GM19239 (cell line): ENCODE results near the gene PSAP.

Experiments
- DNase-seq: peaks from one replicate; pipeline ENCODE4 v3.0.0; 2011; ENCODE audit warnings: low spot score; ENCODE audit not compliant: insufficient read length
- FAIRE-seq: peaks from 2 replicates; lab custom pipeline; 2011; peaks lifted over from hg19 to GRCh38; lab: Jason Lieb, UNC

Gene PSAP

DNA sequence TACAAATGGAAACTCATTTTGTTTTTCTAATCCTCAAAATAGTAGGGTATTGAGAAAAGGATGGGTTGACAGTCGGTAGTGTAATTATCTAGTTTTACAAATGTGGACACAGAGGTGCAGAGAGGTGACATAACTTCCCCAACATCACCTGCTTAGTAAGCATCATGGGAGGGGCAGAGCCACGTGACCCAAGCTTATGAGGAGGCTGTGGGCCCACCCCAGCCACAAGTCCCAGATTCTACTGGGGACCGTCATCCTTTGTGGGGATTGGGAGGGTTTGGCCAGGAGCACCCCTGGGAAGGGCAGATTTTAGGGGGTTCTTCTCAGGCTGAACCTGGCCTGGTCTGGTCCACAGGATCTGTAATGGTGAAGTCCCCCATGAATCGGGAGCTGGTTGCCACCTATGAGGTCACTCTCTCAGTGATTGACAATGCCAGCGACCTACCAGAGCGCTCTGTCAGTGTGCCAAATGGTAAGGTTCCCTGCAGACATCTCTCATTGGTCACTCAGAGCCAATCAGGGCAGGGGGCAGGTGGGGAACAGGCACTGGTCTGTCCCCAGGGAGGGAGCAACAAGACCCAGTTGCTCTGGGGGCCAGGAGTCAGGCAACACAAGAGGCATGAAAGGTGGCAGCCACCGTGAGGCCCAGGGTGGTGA is 54.2 kb downstream of the PSAP start:
- DNase-seq (no peak), FAIRE-seq (no peak)

DNA sequence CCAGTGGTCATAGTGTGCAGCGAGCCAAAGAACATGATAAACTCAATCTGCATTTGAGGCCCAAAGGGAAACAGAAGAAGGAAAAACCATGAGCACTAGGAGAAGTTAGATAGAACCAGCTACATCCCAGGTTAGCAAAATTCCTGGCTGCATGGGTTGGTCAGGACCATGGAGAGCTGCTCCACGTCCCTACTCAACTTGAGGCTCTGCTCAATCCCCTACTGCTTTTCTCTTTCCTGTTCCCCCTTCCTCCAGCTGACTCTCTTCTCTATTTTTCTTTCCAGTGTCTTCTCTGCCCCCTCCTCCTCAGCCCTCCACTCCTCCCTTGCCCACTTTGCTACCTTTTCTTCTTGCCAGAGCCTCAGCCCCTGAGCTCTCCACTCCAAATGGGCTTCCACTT is 55.8 kb downstream of the PSAP start:
- DNase-seq, result no peak
- FAIRE-seq, result no peak

DNA sequence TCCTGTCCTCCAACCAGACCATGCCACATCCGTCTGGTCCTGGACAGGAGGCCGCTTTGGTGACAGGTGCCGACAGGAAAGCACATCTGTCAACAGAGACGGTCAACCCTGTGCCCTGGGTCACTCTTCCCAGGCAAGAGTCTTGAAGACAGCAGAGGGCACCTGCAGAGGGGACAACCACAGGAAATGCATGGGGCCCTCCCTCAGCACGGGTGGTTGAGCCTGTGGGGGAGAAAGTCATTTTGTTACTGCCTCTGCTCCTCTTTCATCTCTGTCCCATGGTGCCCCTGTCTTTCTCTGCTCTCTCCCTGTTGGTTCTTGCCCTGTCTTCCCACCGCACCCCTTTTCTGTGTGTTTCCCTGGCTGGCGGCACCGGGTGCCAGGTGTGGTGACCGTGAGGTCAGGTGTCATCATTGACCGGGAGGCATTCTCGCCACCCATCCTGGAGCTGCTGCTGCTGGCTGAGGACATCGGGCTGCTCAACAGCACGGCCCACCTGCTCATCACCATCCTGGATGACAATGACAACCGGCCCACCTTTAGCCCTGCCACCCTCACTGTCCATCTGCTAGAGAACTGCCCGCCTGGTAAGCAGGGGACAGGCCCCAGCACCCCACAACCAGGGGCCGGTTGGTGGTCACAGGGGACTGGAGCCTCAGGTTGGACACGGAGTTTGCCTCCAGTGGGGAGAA is 60.2 kb downstream of the PSAP start:
- FAIRE-seq (peak; percentile 35), DNase-seq (no peak)

DNA sequence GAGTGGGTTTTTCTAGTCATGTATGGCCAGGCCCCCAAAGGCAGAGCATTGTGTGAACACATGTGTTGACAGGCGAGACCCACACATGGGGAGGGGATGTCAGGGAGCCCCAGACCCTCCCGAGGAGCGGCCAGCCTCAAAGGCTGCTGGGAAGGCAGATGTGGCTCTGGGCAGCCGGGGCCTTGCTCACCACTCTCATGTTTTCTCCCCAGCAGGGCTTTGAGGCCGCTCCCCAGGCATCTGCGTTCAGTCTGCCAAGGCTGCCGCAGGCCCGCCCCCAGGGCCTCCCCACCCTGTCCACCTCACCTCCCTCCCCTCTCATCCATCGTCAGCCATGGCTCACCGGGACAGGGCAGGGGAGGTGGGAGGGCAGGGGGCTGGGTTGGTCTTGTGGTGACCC is 61.2 kb downstream of the PSAP start:
- DNase-seq, result no peak
- FAIRE-seq, result no peak

DNA sequence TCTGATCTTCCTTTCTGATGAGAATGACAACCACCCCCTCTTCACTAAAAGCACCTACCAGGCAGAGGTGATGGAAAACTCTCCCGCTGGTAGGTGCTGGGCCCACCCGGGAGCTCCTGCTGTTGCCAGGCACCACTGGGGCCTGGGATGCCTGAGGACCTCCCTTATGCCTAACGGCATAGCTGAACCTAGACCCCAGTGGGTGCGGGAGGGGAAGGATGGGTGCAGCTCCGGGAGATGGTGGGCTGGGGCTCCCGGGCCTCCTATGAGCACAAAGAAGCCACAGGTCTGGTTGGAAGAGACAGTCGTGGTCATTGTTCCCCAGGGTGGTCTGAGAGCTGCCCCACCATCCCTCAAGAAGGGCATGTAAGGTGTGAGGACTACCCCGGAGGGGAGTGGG is 62.1 kb downstream of the PSAP start:
- no peak for FAIRE-seq
- no peak for DNase-seq

DNA sequence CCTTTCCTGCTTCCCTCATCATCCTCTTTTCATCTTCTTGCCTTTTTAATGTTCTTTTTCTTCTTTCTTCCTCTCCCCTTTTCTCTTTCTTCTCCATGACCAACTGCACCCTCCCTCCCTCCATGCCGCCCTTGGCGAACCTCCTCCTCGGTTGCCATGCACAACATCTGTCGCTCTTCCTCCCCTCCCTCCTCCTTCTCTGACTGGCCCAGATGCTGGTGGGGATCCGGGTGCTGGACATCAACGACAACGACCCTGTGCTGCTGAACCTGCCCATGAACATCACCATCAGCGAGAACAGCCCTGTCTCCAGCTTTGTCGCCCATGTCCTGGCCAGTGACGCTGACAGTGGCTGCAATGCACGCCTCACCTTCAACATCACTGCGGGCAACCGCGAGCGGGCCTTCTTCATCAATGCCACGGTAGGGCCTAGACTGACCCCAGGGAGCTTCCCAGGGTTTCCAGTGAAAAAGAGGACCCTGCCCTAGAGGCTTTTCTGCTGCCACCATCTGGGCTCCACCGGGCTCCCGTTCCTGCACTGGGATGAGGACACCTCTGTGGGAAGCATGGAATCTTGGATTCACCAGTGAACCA is 66.3 kb downstream of the PSAP start:
- DNase-seq (no peak), FAIRE-seq (no peak)

DNA sequence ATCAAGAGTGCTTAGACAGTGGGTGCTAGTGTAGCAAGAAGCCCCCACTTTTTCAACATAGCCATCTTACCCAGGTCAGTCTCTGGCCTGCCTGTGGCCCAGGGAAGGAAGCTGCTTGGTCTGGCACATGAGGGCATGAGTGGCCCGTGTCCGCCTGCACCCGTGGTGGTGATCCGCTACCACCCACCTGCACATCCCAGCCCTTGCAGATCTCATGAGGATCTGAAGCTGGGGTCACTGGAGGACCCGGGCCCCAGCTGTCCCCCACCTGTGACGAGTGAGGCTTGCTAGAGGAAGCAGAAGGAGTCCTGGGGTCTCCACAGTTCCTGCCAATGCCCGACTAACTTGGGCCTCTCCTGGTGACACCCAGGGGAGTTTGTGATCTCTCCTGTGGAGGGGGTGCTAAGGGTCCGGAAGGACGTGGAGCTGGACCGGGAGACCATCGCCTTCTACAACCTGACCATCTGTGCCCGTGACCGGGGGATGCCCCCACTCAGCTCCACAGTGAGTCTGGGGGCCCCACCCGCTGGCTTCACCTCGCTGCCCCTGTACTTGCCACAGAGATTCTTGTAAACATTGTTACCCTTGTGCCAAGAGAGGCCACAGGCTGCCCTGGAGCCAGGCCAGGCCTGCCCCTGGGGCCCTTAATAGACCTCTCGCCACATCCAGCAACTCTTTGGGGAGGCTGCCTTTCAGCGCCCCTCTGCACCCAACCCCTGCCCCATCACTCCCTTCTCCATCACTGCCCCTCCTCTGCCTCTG is 67.0 kb downstream of the PSAP start:
- no peak for FAIRE-seq
- no peak for DNase-seq

DNA sequence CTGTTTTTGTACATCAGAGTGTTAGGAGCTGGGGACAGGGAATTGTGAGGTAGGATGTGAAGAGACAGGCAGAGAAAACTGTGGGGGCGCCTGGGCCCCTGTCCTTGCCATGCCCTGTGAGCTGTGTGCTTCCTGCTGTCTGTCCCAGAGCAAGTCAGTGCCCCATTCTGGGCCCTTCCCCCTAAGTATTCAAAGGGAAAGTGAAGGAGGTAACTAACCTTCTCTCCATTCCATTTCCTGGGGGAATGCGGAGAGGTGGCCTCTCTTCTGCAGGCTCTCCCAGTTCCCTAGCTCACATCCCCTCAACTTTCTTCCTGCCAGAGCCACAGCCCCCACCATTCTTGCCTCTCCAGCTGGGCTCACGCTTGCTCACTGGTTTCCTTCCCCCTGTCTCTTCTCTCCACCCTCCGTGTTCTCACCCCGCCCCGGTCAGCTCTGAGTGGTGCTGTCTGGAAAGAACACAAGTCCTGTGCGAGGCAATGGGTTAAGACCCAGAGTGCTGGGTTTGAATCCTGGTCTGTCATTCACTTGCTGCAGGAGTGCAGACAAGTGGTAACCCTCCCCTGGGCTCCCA is 68.0 kb downstream of the PSAP start:
- FAIRE-seq (peak; percentile 56), DNase-seq (no peak)

DNA sequence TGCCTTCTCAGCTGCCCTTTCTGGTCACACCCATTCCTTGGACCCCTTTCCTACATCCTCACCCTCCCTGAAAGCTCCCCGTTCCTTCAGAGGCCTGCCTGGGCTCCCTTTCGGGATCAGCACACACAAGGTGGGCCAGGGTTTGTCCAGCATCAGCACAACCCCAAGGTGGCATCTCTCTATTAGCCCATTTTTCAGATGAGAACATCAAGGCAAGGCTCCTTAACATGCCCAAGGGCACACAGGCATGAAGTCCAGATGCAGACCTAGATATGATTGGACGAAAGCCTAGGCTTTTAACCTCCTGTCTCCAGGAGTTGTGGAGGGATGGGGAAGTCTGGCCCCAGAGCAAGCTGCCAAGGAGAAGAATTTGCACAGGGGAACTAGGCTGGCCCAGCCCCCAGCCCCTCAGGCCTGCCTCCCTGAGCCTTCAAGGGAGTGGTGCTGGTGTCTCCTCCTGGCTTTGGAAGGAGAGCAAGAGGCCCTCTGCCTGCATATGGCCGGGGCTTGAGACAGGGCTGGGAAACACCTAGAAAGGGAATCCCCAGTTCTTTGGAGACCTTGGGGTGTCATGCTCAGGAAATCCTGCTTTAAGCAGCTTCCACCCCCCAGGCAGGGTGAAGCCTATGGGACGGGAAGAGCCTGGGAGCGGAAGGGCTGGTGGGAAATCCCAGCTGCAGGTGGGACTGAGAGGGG is 68.7 kb downstream of the PSAP start:
- DNase-seq, result no peak
- no peak for FAIRE-seq

DNA sequence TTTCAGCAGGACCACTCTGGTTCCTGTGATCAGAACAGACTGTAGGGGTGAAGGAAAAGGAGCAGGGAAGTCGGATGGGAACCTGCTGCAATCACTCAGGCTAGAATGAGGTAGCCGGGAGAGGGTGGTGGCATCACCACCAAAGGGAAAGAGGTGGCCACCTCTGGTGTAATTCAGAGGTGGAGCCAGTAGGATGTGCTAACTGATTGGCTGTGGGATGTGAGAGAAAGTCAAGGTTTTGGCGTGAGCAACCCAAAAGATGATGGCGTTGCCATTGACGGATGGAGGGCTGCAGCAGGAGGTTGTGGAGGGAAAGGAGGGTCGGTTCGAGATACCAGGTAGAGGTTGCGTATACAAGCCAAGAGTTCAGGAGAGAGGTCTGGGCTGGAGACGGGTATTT is 70.3 kb downstream of the PSAP start:
- FAIRE-seq (no peak), DNase-seq (no peak)

DNA sequence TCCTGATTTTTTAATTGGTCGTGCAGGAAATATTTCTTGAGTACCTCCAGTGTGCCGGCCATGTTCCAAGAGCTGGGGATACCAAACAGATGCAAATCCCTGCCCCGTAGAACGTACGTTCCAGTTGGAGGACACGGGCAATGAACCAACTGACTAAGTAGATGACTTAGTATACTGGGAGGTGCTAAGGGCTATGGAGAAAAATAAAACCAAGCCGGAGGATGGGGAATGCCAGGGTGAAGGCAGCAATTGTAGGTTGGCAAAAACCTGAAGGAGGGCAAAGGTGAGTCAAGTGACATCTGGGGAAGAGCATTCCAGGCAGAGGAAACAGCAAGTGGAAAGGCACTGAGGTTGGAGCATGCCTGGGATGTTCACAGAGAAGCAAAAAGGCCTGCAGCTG is 70.9 kb downstream of the PSAP start:
- DNase-seq, result no peak
- FAIRE-seq, result no peak

DNA sequence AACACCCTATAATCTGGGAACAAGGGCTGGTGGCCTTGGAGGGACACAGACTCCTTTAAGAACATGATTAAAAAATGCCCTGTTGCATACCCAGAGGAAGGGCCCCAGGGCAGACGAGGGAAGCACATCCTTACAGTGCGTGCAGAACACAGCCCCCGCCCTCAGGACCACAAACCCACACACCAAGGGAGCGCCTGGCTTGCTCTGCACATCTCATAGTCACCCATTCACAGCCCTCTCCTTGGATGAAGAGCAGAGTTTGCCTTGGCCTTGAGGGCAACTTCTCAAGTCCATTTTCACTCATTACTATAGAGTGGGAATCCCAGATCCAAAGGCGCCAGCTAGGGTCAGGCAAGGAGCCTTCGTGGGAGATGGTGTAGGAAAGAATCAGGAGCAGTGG is 71.4 kb downstream of the PSAP start:
- DNase-seq (no peak), FAIRE-seq (no peak)

DNA sequence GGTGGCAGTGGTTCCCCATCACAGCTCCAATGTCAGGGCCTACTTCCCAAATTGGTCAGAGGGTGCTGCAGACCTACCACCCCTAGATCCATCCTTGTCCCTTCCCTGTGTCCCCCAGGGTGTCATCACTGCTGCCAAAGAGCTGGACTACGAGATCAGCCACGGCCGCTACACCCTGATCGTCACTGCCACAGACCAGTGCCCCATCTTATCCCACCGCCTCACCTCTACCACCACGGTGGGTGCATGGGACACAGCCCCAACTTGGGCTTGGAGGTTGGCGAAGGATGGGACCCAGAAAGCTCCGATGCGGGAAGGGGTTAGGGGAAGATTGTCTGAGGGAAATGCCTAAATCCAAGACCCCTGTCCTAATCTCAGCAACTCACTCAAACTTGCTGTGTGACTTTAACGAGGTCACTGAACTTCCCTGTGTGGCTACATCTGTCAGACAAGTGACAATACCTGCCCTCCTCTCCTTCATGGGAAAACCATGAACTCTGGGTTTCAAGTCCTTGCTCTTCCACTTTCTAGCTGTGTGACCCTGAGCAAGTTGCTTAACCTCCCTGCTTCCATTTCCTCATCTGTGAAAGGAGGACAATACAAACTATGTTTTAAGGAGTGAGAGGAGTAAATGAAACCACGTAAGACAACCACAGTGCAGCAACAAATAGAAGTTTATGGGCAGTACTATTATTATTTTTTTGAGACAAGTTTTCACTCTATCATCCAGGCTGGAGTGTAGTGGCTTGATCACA is 72.8 kb downstream of the PSAP start:
- DNase-seq, result no peak
- no peak for FAIRE-seq

DNA sequence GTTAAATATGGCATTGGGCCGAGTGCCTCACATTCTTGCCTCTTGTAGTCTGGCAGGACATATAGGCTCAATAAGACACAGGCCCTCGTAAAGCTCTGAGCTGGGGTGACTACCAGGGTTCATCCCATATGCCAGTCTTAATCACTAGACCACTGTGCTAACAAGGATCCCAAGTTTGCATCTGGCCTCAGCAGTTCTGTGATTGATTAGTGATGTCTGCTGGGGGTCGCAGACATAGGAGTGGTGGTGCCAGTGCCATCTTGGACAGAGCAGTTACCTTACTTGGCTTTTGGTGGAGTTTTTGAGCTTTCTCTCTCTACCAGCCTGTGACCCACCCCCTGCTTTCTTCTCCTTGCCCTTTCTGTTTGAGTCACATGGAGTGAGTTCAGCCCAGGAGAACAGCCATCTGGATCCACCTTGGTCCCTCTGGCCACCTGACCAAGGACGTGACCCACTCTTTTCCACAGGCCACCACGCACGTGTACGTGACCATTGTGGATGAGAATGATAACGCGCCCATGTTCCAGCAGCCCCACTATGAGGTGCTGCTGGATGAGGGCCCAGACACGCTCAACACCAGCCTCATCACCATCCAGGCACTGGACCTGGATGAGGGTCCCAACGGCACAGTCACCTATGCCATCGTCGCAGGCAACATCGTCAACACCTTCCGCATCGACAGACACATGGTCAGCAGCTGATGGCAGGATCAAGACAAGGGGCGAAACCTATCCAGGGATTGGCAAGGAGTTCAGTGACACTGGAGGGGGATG is 73.7 kb downstream of the PSAP start:
- DNase-seq, result no peak
- FAIRE-seq, result no peak

DNA sequence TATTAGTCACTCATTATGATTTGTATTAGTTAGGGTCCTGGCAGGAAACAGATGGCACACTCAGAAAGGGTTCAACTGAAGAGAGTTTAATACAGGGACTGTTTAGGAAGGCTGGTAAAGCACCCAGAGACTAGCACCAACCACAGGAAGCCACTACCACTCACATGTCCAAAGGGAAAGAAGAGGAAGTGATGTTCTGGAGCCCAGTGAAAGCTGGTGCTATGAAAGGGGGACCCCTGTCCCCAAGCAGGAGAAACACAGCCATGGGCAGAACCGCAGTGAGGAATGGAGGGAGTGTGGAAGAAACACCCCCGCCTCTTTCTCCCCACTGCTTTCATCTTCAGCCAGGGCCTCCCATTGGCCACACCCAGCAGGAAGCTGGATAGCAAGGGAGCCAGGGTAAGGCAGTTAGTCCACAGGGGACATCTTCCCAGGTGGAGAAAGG is 74.5 kb downstream of the PSAP start:
- FAIRE-seq (no peak), DNase-seq (no peak)

DNA sequence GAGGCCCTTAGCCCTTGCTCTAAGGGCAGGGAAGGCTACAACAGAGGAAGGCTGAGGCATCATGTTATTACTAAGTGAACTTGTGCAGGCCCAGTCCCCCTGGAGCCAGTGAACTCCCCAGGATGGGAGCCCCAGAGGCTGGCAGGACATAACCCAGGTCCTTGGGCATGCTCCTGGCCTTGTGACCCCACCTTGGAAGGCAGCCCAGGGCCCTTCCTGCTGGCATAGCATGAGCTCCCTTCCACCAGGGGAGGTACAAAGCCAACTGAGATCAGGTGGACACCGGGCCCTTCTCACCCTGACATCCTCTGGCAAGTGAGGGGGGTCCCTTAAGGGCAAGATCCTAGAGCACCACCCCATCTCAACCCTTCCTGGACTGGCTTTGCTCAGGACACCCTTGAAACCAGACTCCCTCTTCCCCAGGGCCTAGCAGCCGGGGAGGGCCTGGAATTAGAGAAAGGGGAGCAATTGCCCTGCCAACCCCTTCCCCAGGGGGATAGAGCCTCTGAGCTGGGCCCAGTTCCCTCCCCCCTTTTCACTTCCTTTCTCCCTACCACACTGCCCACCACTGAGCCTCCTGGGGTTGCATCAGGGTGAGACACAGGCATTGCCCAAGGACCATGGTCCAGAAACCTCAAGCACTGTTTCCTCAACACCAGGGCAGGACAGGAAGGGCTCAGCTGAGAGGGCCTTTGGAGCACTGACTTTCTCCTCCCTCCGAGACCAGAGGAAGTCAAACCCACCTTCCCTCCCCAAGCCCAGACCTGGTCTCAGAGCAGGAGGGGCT is 75.9 kb downstream of the PSAP start:
- FAIRE-seq (no peak), DNase-seq (no peak)

DNA sequence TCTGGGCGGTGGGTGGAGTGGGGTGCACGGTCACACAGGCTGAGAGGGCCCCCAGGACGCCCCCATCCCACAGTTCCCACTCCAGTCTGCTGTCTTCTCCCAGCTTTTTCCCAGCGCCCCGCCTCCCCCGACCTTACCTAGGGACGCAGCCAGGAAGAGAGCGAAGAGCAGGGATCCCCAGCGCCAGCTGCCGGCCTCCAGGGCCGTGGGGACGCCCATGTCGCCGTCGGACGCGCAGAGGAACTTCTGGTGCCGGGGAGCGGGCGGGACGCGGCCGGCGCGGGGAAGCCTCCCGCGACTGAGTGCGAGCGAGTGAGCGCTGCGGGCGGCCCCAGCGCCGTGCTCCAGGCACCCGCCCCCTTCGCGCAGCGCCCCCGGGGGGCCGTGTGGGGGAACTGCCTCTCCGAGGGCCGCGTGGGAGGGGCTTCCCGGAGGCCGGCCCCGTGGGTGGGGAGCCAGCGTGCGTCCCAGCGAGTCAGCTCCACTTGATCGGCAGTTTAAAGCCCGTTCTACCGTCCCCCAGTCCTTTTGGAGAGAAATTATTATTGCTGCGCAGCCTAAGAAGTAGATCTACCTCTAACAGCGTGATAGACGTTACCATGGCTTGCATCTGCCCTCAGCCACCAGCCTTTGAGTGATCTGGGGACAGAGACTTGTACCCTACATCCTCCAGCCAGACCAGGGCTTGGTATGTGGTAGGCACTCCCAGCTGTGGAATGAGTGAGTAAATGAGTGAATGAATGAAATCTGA is 77.7 kb downstream of the PSAP start, which contains the start of gene VSIR:
Gene VSIR, minus strand, starts transcription at position 300 of the 751 bp plus-strand sequence. Its CDS starts 81 bp downstream, at position 219.
- peak; percentile 74 for DNase-seq

More for the DNA sequence above, 77.7 kb downstream of the PSAP start, which contains the start of gene VSIR:
- FAIRE-seq, result peak; percentile 18
